ENCODE results near the gene ACSM2B. TPM values are rescaled to one million over a fixed set of nuclear protein-coding genes. Genes with fewer than 3 reads are reported as not detected.

ACSM2B gene
- total RNA-seq, 1 experiment from 2014 or later = 0.20 TPM

- H3K27me3 Mint-ChIP-seq (ENCODE audit: low read depth) = no peaks in the 10 kb centered on the region; the same call in 1 of the 2 replicates
- ATAC-seq = no peak
- DNase-seq (ENCODE audit: low spot score) = no peak
- H3K36me3 Mint-ChIP-seq = no peaks in the 10 kb centered on the region
- H3K27ac Mint-ChIP-seq = no peak overlapping the region; the same call in 1 of the 2 replicates
- H3K9me3 Mint-ChIP-seq = peaks cover 10% of the 10 kb centered on the region
- peaks cover 27% of the 10 kb centered on the region for H3K4me1 Mint-ChIP-seq
- TF ChIP-seq STAT6 (CRISPR knock-in tag; conservative IDR thresholded peaks at IDR 0.05; ENCODE audit: low read depth) = no peak
- no peak for TF ChIP-seq SP1 (CRISPR knock-in tag; conservative IDR thresholded peaks at IDR 0.05)
- no peak for TF ChIP-seq FOXP4 (CRISPR knock-in tag; IDR thresholded peaks at IDR 0.05)
- TF ChIP-seq FOXJ3 (CRISPR knock-in tag; IDR thresholded peaks at IDR 0.05; ENCODE audit: borderline replicate concordance) = no peak
- TF ChIP-seq TEAD4 (CRISPR knock-in tag; IDR thresholded peaks at IDR 0.05) = no peak
- no peak for TF ChIP-seq ATF6 (CRISPR knock-in tag; IDR thresholded peaks at IDR 0.05)
- TF ChIP-seq OVOL2 (CRISPR knock-in tag; IDR thresholded peaks at IDR 0.05; ENCODE audit: borderline replicate concordance) = no peak
- TF ChIP-seq CBFB (CRISPR knock-in tag; IDR thresholded peaks at IDR 0.05; ENCODE audit: low read depth) = no peak
- no peak for TF ChIP-seq ESRRA (CRISPR knock-in tag; IDR thresholded peaks at IDR 0.05; ENCODE audit: borderline replicate concordance)
- no peak for TF ChIP-seq ZNF416 (CRISPR knock-in tag; IDR thresholded peaks at IDR 0.05)
- TF ChIP-seq SMAD4 (CRISPR knock-in tag; IDR thresholded peaks at IDR 0.05) = no peak
- TF ChIP-seq SOX15 (CRISPR knock-in tag; IDR thresholded peaks at IDR 0.05) = no peak
- TF ChIP-seq ZNF532 (CRISPR knock-in tag; IDR thresholded peaks at IDR 0.05; ENCODE audit: borderline replicate concordance) = no peak
- ChIA-PET POLR2A (no interaction called here), CTCF (no interaction called here)
- no peak overlapping the region for H3K4me3 Mint-ChIP-seq
Measured at GRCh38 chr16:20620003-20620402, 43.8 kb upstream of the ACSM2B start.

- peaks cover 27% of the 10 kb centered on the region for H3K4me1 Mint-ChIP-seq
- TF ChIP-seq AFF4 (CRISPR knock-in tag; IDR thresholded peaks at IDR 0.05; ENCODE audit: borderline replicate concordance) = no peak
- TF ChIP-seq OVOL2 (CRISPR knock-in tag; IDR thresholded peaks at IDR 0.05; ENCODE audit: borderline replicate concordance) = no peak
- TF ChIP-seq ZBTB21 (CRISPR knock-in tag; IDR thresholded peaks at IDR 0.05; ENCODE audit: borderline replicate concordance) = no peak
- TF ChIP-seq ZNF423 (CRISPR knock-in tag; IDR thresholded peaks at IDR 0.05) = no peak
- TF ChIP-seq MAX (CRISPR knock-in tag; IDR thresholded peaks at IDR 0.05) = no peak
- no peak for TF ChIP-seq ZNF396 (CRISPR knock-in tag; IDR thresholded peaks at IDR 0.05; ENCODE audit: borderline replicate concordance)
- no peak for TF ChIP-seq SMAD3 (CRISPR knock-in tag; IDR thresholded peaks at IDR 0.05; ENCODE audit: borderline replicate concordance)
- no peak for TF ChIP-seq JUN (CRISPR knock-in tag; IDR thresholded peaks at IDR 0.05)
- no peak for TF ChIP-seq CREM (CRISPR knock-in tag; IDR thresholded peaks at IDR 0.05)
- no peak for TF ChIP-seq MYBL2 (CRISPR knock-in tag; IDR thresholded peaks at IDR 0.05)
Measured at GRCh38 chr16:20617271-20617670, 41.1 kb upstream of the ACSM2B start.

More at GRCh38 chr16:20617271-20617670, 41.1 kb upstream of the ACSM2B start:
- Mint-ChIP-seq H3K36me3 (no peaks in the 10 kb centered on the region), H3K9me3 (peaks cover 10% of the 10 kb centered on the region), H3K27me3 (ENCODE audit: low read depth) (no peaks in the 10 kb centered on the region; the same call in 1 of the 2 replicates), H3K27ac (no peak overlapping the region), H3K4me3 (no peak overlapping the region)
- DNase-seq (ENCODE audit: low spot score) (no peak), ATAC-seq (no peak)
- POLR2A ChIA-PET = no interaction called here
- CTCF ChIA-PET = no interaction called here

Data from WTC11 (cell line).